GM21619 (cell line): ENCODE results near the gene MRTFB.
A peak's percentile ranks its signal among the peaks of the same experiment; 100 is the strongest.

Source experiments
- ATAC-seq: cut with Tn5 transposase; IDR thresholded peaks from one replicate; pipeline ENCODE4 v1.9.1; 2021; ENCODE audit not compliant: unreplicated experiment

Gene MRTFB

DNA sequence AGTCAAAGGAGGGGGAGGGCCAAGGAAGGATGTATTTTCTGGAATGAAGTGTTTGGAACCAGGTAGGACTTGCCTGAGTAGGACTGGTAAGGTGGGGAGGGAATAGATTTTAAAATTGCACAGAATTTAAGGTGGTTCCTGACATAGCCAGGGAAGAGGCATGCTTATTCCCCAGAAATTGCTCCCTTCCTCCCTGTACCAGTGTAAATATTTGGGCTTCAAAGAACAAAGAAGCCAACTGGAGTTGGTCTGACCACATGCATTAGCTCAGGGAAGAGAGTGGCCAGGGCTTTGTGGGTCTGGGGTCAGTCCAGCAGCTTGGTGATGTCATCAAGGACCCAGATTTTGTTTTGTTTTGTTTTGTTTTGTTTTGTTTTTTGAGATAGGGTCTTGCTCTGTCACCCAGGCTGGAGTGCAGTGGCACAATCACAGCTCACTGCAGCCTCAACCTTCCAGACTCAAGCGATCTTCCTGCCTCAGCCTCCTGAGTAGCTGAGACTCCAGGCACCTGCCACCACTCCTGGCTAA lies 9.3 kb upstream of the MRTFB start:
- no peak for ATAC-seq

GRCh38 chr16:14062261-14062660 lies 8.9 kb upstream of the MRTFB start:
- ATAC-seq: no peak

GRCh38 chr16:14063618-14064581 lies 7.2 kb upstream of the MRTFB start:
- no peak for ATAC-seq

DNA sequence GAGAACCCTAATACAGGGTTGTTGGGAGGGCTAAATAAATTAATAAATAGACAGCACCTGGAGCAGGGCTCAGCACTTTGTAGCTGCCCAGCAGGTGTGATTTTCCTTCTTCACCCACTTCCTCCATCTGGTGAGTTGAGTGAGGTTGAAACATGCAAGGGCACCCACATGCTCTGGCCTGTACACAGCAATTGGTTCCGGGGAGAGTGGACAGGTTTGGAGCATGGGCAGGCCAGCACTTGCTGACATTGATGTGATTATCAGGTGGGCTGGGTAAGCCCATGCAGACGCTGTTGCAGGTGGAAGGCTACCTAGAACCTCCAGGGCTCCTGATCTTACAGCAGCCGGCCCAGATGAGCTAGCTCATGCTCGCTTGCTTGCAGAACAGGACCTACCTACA lies 1.3 kb upstream of the MRTFB start:
- no peak for ATAC-seq

DNA sequence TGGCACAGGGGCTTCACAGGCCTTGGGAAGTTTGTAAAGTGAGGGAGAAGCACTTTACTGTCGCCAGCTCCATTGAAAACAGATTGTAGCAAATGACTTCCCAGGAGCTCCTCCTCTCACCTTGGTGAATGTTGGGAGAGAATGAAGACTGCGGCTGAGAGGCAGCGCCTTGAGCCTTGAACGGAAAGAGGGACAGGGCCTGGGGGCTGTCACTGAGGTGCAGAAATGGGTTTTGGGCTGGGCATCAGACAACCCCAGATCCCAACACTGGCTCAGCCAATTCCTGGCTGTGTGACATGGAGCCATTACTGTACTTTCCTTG lies 603 bp upstream of the MRTFB start:
- ATAC-seq: peak; percentile 14

- ATAC-seq: peak; percentile 42
Measured at GRCh38 chr16:14071576-14072271, 605 bp downstream of the MRTFB start.

GRCh38 chr16:14072360-14072759 lies 1.2 kb downstream of the MRTFB start:
- ATAC-seq: no peak

GRCh38 chr16:14074544-14074943 lies 3.4 kb downstream of the MRTFB start:
- no peak for ATAC-seq

DNA sequence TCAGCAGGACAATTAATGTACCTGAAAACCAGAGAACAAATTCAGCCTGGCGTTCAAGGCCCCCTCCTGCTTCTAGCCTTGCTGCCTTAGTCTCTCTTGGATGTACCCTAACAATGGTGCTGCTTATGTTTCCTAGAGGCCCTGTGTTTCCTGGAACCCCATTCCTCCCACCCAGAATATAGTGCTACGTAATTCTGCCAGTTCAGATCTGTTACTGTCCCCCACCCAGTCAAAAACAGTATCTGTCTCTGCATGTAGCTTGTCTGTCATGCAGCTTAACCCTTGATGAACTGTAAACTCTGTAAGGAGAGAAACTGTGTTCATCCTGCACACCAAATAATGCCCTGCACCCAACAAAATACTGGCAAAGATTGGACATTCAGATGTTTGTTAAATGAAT lies 6.8 kb downstream of the MRTFB start:
- no peak for ATAC-seq

DNA sequence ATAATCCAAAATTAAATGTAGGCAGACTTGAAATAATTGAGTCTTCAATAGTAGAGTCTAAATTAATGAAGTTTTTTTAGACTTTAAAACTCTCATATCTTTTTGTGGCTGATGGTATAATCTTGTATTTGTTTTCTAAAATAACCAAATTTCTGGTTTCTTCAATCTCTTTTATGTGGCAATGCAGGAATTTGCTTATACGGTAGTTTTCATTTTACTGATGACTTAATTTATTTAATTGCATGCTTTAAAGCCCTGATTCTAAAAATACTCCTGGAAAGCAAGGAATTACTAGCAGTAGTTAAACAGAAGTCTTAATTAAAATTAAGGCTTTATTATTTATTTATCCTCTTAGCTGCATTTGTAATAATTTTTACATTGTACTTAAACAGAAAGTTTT lies 15.4 kb downstream of the MRTFB start:
- ATAC-seq: no peak

- ATAC-seq: no peak
Measured at GRCh38 chr16:14087181-14087580, 16.1 kb downstream of the MRTFB start.

- ATAC-seq: no peak
Measured at GRCh38 chr16:14087590-14088154, 16.6 kb downstream of the MRTFB start.

- ATAC-seq: no peak
Measured at GRCh38 chr16:14088155-14088753, 17.1 kb downstream of the MRTFB start.

- ATAC-seq: no peak
Measured at GRCh38 chr16:14089283-14089823, 18.2 kb downstream of the MRTFB start.

- no peak for ATAC-seq
Measured at GRCh38 chr16:14092561-14092960, 21.4 kb downstream of the MRTFB start.

GRCh38 chr16:14095883-14096551 lies 24.9 kb downstream of the MRTFB start:
- ATAC-seq: no peak

- no peak for ATAC-seq
Measured at GRCh38 chr16:14097182-14097959, 26.3 kb downstream of the MRTFB start.

GRCh38 chr16:14098081-14098480 lies 27.0 kb downstream of the MRTFB start:
- ATAC-seq: no peak

- ATAC-seq: no peak
Measured at GRCh38 chr16:14100825-14101224, 29.7 kb downstream of the MRTFB start.

DNA sequence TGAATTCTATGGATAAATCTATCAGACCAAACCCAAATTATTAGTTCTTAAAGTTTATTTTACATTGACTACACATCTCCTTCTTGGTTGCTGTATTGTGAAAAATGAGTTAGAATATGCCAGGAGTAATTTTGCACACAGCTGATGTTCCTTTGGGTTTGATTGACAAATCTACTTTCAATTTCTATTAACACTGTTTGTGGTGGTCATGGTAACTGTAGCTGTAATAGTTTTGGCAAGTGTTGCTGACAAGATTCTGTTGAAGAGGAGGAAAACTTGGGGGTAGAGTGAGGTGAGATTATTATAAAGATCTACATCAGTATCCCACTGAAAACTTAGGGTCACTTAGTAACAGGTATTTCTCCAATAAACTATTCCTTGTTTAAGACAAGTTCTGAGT lies 30.3 kb downstream of the MRTFB start:
- ATAC-seq: no peak
